NCI-H69 (cell line): ENCODE measurements around the gene GCKR.

Experiments used
- DNase-seq: peaks from one replicate; lab custom pipeline; 2025; lab: John Stamatoyannopoulos, UW

GCKR gene

GRCh38 chr2:27496357-27497287, at the start of gene GCKR:
TSS of gene GCKR (plus strand) at chr2:27496839. CDS start at chr2:27496905, 66 bp downstream.
- no peak for DNase-seq

GRCh38 chr2:27448381-27448780, 48.3 kb upstream of the GCKR start:
- peak; percentile 64 for DNase-seq

GRCh38 chr2:27451095-27451494, 45.5 kb upstream of the GCKR start:
- DNase-seq = no peak

- DNase-seq = no peak
These were observed 42.7 kb upstream of the GCKR start for GRCh38 chr2:27453968-27454367.

- no peak for DNase-seq
These were observed 35.5 kb upstream of the GCKR start for GRCh38 chr2:27461118-27461517.

GRCh38 chr2:27464443-27464842, 32.2 kb upstream of the GCKR start:
- DNase-seq = no peak

GRCh38 chr2:27471961-27472360, 24.7 kb upstream of the GCKR start:
- no peak for DNase-seq

- no peak for DNase-seq
These were observed 11.1 kb upstream of the GCKR start for GRCh38 chr2:27485496-27485895.

- peak; percentile 62 for DNase-seq
These were observed 7.5 kb upstream of the GCKR start for GRCh38 chr2:27489118-27489497.

- DNase-seq = peak; percentile 98
These were observed 6.9 kb upstream of the GCKR start, which contains the start of gene IFT172 for GRCh38 chr2:27489498-27490397. TSS of gene IFT172 (minus strand) at chr2:27489743. CDS start at chr2:27489653, 90 bp downstream.

- no peak for DNase-seq
These were observed 4.1 kb upstream of the GCKR start for GRCh38 chr2:27492557-27492956.

GRCh38 chr2:27493948-27494283, 2.7 kb upstream of the GCKR start:
- no peak for DNase-seq

GRCh38 chr2:27494284-27494943, 2.2 kb upstream of the GCKR start:
- no peak for DNase-seq

GRCh38 chr2:27494944-27495554, 1.6 kb upstream of the GCKR start, which contains the start of gene FNDC4:
TSS of gene FNDC4 (minus strand) at chr2:27495200. CDS start at chr2:27494679, 521 bp downstream.
- DNase-seq = no peak

- no peak for DNase-seq
These were observed 741 bp upstream of the GCKR start for GRCh38 chr2:27495840-27496356.

GRCh38 chr2:27497288-27497627, 619 bp downstream of the GCKR start:
- DNase-seq = no peak

GRCh38 chr2:27498975-27499374, 2.3 kb downstream of the GCKR start:
- no peak for DNase-seq

GRCh38 chr2:27501042-27501441, 4.4 kb downstream of the GCKR start:
- DNase-seq = peak; percentile 52

- no peak for DNase-seq
These were observed 5.5 kb downstream of the GCKR start for GRCh38 chr2:27502142-27502541.

- DNase-seq = no peak
These were observed 9.9 kb downstream of the GCKR start for GRCh38 chr2:27506587-27506986.

- no peak for DNase-seq
These were observed 10.7 kb downstream of the GCKR start for GRCh38 chr2:27507293-27507692.

- DNase-seq = no peak
These were observed 12.7 kb downstream of the GCKR start for GRCh38 chr2:27509326-27509725.
